HepG2 (cell line): ENCODE measurements around the gene IL3RA. TPM values are rescaled to one million over a fixed set of nuclear protein-coding genes. Genes with fewer than 3 reads are reported as not detected.
A peak's percentile ranks its signal among the peaks of the same experiment; 100 is the strongest.

ENCODE experiments used
- EEA1 ChIP-seq: sonication (generic); formaldehyde crosslinking; IDR thresholded peaks from 2 replicates; pipeline ENCODE4 v1.5.1; 2020; ENCODE audit warnings: mild to moderate bottlenecking, missing genetic modification reagents, borderline replicate concordance
- GABPA ChIP-seq, 2 experiments: IDR thresholded peaks; 2 replicates each; pipeline ENCODE4 v1.6.1; 2011 to 2016; ENCODE audit warnings: low read depth in 2 of 2, low read length in 1 of 2, missing biosample characterization in 1 of 2, missing genetic modification characterization in 1 of 2
- KLF15 ChIP-seq: sonication (generic); formaldehyde crosslinking; IDR thresholded peaks from 2 replicates; pipeline ENCODE4 v1.8.1; 2023; ENCODE audit warnings: borderline replicate concordance, mild to moderate bottlenecking, inconsistent platforms, missing genetic modification reagents, mixed read lengths
- RFX3 ChIP-seq: IDR thresholded peaks from 2 replicates; pipeline ENCODE4 v1.6.1; 2016; ENCODE audit warnings: missing biosample characterization, missing genetic modification reagents
- ZNF33A ChIP-seq: sonication (generic); formaldehyde crosslinking; IDR thresholded peaks from 2 replicates; pipeline ENCODE4 v1.5.1; 2020; ENCODE audit warnings: missing genetic modification reagents, mild to moderate bottlenecking, moderate library complexity, borderline replicate concordance
- ZNF577 ChIP-seq: sonication (generic); formaldehyde crosslinking; IDR thresholded peaks from 2 replicates; pipeline ENCODE4 v1.4.0; 2020; ENCODE audit warnings: mild to moderate bottlenecking, low read depth, missing genetic modification reagents, borderline replicate concordance
- polyA plus RNA-seq, 8 experiments: library from polyadenylated mRNA; depleted of rRNA in 3 of 8; stranded (reverse) in 7 of 8; unstranded in 1 of 8; fragments of >200 nt; fragmentation: Illumina TruSeq in 4 of 8; extraction: Trizol in 4 of 8; gene quantifications; 2 replicates each; pipeline versions ENCODE4 v1.2.1 to v1.2.3, GENCODE V29; 2011 to 2016; ENCODE audit warnings: low read depth in 4 of 8, missing spikeins in 1 of 8, mixed read lengths in 1 of 8; ENCODE audit not compliant: insufficient read depth in 1 of 8
- total RNA-seq, 5 experiments: library from RNA; depleted of rRNA; stranded (reverse); fragments of >200 nt; fragmentation: Illumina TruSeq; extraction: Trizol; gene quantifications; 2 replicates each; pipeline ENCODE4 v1.2.3, GENCODE V29; 2016; ENCODE audit warnings: low read depth in 1 of 5
- TF ChIP-seq, protein P1 (sequence below): sonication (generic); formaldehyde crosslinking; IDR thresholded peaks from 2 replicates; pipeline ENCODE4 v1.4.0; 2020; ENCODE audit warnings: missing genetic modification reagents
- TF ChIP-seq, protein P2 (sequence below): IDR thresholded peaks from 2 replicates; pipeline ENCODE4 v1.6.1; 2018; ENCODE audit warnings: missing genetic modification reagents
- TF ChIP-seq, protein P3 (sequence below): sonication (generic); formaldehyde crosslinking; IDR thresholded peaks from 2 replicates; pipeline ENCODE4 v1.4.0; 2020; ENCODE audit warnings: low read depth, mild to moderate bottlenecking, missing genetic modification reagents

IL3RA gene
- total and polyA plus RNA-seq, 2 of the 13 experiments (the other 11 are each of a cell fraction or from before 2014, with no cell fraction given): not detected

DNA sequence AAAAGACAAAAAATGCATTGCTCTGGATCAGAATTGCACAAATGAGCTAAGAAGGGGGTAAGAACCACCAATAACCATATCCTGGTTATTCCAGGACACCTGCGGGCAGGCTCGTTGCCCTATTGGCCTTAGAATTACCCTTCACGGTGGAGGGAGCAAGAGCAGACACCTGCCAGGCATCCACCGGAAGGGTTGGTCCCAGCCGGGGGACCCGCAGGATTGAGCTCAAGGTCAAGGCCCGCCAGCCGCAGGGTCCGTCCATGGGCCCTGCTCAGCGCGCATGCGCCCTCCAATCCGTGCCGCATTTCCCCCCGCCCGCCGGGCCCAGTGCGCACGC is 54.8 kb downstream of the IL3RA start (continued):
- TF ChIP-seq EEA1 (CRISPR knock-in tag) (no peak), GABPA (IDR thresholded peaks at IDR 0.05; ENCODE audit: low read depth, low read length) (no peak), GABPA (CRISPR knock-in tag; IDR thresholded peaks at IDR 0.05; ENCODE audit: low read depth) (no peak), RFX3 (CRISPR knock-in tag) (no peak), KLF15 (CRISPR knock-in tag) (no peak), ZNF577 (CRISPR knock-in tag) (no peak), ZNF33A (CRISPR knock-in tag) (no peak)
- TF ChIP-seq, protein P1, sequence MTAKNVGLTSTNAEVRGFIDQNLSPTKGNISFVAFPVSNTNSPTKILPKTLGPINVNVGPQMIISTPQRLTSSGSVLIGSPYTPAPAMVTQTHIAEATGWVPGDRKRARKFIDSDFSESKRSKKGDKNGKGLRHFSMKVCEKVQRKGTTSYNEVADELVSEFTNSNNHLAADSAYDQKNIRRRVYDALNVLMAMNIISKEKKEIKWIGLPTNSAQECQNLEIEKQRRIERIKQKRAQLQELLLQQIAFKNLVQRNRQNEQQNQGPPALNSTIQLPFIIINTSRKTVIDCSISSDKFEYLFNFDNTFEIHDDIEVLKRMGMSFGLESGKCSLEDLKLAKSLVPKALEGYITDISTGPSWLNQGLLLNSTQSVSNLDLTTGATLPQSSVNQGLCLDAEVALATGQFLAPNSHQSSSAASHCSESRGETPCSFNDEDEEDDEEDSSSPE: no peak
- TF ChIP-seq, protein P2, sequence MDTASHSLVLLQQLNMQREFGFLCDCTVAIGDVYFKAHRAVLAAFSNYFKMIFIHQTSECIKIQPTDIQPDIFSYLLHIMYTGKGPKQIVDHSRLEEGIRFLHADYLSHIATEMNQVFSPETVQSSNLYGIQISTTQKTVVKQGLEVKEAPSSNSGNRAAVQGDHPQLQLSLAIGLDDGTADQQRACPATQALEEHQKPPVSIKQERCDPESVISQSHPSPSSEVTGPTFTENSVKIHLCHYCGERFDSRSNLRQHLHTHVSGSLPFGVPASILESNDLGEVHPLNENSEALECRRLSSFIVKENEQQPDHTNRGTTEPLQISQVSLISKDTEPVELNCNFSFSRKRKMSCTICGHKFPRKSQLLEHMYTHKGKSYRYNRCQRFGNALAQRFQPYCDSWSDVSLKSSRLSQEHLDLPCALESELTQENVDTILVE: no peak
- TF ChIP-seq, protein P3, sequence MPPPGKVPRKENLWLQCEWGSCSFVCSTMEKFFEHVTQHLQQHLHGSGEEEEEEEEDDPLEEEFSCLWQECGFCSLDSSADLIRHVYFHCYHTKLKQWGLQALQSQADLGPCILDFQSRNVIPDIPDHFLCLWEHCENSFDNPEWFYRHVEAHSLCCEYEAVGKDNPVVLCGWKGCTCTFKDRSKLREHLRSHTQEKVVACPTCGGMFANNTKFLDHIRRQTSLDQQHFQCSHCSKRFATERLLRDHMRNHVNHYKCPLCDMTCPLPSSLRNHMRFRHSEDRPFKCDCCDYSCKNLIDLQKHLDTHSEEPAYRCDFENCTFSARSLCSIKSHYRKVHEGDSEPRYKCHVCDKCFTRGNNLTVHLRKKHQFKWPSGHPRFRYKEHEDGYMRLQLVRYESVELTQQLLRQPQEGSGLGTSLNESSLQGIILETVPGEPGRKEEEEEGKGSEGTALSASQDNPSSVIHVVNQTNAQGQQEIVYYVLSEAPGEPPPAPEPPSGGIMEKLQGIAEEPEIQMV (CRISPR knock-in tag): 0 out of 2 replicates have a peak, but pooled peaks have one; percentile 21
